ENCODE data around the gene MEGF11.

Gene MEGF11

GRCh38 chr15:66221126-66221525 lies 32.4 kb downstream of the MEGF11 start:
- in situ Hi-C loops (cut with MboI; ENCODE audit: low sequenced_read_pairs): no loop called here

DNA sequence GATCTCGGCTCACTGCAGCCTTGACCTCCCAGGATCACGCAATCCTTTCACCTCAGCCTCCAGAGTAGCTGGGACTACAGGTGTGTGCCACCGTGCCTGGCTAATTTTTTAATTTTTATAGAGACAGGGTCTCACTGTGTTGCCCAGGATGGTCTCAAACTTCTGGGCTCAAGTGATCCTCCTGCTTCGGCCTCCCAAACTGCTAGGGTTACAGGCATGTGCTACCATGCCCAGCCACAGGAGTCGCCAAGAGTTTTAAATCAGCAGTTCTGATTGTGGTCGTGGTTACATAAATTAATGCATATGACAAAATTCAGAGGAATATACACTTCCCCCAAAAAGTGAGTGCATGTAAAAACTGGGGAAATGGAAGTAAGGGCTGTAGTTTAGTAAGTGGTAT lies 32.9 kb downstream of the MEGF11 start:
- in situ Hi-C loops (cut with MboI; ENCODE audit: low sequenced_read_pairs): no loop called here

- in situ Hi-C loops (cut with MboI; ENCODE audit: low sequenced_read_pairs): no loop called here
Observed at GRCh38 chr15:66219339-66219738, 34.2 kb downstream of the MEGF11 start.

GRCh38 chr15:66216806-66217205 lies 36.7 kb downstream of the MEGF11 start:
- in situ Hi-C loops (cut with MboI; ENCODE audit: low sequenced_read_pairs): no loop called here

DNA sequence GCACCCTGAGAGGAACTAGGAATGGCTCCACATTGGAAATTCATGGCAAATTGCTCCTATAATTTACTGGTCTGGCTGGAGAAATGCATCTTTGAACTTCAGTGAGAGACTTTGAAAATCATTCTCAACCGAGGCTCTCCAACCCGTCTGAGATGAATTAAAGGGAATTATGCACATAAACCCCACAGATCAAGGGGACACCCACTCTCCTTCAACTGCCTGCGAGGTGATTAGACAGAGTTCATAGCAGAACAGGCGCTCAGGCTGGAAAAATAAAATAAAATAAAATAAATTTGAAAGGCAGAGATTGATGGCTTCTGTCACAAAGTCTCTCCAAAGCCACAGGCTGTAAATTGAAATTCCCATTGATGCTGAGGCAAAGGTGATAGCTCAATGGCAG lies 37.7 kb downstream of the MEGF11 start:
- in situ Hi-C loops (cut with MboI; ENCODE audit: low sequenced_read_pairs): no loop called here

DNA sequence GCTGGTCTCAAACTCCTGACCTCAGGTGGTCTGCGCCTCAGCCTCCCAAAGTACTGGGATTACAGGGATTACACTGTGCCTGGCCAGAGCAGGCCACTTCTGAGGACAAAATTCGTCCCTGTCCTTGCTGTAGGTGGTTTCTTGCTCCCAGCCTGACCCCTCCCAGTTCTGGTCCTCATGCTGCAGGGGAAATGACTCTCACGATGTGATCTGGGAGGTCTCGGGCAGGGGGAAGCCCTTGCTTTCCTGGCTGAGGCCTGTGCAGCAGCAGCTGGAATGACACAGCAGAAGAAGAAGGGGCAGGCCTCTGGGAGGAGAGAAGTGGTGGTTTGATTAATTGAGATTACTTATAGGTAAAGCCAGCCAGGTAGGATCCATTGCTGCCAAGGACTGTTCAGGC lies 39.3 kb downstream of the MEGF11 start:
- in situ Hi-C loops (cut with MboI; ENCODE audit: low sequenced_read_pairs): no loop called here

- in situ Hi-C loops (cut with MboI; ENCODE audit: low sequenced_read_pairs): no loop called here
Observed at GRCh38 chr15:66212563-66212921, 41.0 kb downstream of the MEGF11 start.

DNA sequence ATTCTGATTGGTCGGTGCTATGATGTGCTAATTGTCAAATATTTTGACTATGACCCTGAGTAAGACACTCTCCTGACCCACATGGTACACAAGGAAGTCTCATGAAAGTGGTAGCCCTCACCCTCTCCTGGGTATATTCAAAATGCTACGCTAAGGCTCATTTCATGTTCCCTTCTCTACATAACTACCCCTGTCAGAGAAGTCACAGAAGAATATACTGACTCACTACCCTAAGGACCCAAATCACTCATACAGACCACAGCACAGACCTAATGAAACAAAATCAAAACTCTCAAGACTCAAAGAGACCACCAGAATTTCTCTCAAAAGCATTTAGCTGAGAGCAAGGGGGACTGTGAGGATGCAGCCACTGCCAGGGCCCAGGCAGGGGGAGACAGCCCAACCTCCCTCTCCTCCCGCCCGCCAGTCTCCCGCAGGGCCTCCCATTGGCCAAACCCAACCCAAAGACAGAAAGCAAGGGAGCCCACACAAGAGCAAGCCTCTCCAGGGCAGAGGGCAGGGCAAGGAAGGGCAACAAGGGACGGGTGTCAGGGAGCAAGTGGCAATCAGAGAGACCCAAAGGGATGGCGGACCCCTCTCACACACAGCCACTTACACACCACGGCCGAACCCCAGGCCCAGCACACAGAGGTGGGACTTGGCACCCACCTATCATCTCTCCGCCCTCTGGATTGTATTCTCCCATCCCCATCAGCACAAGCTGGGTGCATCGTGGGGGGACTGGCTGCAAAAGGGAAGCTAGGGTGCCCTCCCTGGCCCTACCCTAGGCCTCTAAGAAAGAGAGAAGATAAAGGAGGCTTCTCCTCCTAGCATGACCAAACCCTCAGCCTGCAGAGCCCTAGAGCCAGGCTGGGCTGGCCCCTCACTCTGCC lies 41.6 kb downstream of the MEGF11 start:
- in situ Hi-C loops (cut with MboI; ENCODE audit: low sequenced_read_pairs): no loop called here

- in situ Hi-C loops (cut with MboI; ENCODE audit: low sequenced_read_pairs): no loop called here
Observed at GRCh38 chr15:66210684-66211083, 42.9 kb downstream of the MEGF11 start.

GRCh38 chr15:66198757-66199156 lies 54.8 kb downstream of the MEGF11 start:
- in situ Hi-C loops (cut with MboI; ENCODE audit: low sequenced_read_pairs): no loop called here

DNA sequence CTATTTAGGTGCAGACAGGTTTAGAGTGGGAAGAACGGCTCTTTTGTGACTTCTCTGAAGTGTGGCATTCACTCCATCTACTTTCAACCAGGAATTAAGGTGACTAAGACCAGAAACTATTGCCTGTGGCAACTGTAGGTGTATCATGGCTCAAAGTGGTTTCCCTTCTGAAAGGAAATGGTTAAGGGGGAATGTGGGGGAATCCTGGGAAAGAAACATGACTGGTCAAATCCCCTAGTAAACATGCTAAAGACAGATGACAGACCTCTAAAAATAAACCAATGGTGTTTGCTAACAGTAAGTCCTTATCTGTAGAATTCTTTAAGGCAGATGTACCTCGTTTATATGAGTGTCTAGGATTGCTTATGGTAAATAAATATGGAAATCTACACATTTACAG lies 56.9 kb downstream of the MEGF11 start:
- in situ Hi-C loops (cut with MboI; ENCODE audit: low sequenced_read_pairs): no loop called here

DNA sequence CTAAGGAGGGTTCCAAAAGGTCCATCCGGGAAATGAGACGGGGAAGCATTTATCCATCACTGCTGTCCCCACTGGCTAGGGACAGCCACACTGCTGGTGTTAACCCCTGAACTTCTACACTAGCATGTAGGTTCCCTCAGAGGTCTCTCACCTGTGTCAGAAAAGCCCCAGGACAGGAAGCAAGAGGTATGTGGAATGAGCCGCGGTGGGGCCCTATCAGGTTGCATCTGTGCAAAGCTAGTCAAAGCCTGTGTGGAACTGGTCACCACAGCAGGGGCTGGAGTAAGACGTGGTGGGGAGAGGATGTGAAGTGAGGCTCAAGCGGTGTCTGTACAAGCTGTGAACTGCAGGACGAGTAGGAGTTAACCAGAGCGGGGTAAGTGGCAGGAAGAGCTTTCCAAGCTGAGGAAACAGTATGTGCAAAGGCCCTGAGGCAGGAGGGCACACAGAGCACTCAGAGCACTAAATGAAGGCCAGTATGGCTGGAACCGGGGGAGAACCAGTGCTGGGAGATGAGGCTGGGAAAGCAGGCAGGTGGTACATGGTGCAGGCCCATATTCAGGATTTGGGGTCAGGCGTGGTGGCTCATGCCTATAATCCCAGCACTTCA lies 57.8 kb downstream of the MEGF11 start:
- in situ Hi-C loops (cut with MboI; ENCODE audit: low sequenced_read_pairs): no loop called here

DNA sequence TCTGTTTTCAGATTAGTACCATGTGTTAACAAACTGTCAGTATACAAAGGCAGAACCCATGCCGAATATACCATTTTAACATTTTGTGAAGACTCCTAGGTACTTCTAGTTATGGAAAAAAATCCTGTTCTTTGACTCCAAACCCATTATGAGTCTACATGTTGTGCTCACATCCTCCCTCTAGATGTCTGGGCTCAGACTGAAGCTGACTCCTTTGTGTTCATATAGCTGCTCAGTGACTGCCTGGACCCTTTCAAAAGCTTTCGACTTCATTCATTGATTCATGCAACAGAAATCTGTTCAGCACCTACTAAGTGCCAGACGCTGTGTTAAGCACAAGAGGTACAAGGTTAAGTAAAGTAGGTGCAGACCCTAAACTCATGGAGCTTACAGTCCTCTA lies 60.5 kb downstream of the MEGF11 start:
- in situ Hi-C loops (cut with MboI; ENCODE audit: low sequenced_read_pairs): no loop called here

GRCh38 chr15:66190746-66191145 lies 62.8 kb downstream of the MEGF11 start:
- in situ Hi-C loops (cut with MboI; ENCODE audit: low sequenced_read_pairs): no loop called here

GRCh38 chr15:66189291-66189690 lies 64.3 kb downstream of the MEGF11 start:
- in situ Hi-C loops (cut with MboI; ENCODE audit: low sequenced_read_pairs): no loop called here

GRCh38 chr15:66188464-66188863 lies 65.1 kb downstream of the MEGF11 start:
- in situ Hi-C loops (cut with MboI; ENCODE audit: low sequenced_read_pairs): no loop called here

DNA sequence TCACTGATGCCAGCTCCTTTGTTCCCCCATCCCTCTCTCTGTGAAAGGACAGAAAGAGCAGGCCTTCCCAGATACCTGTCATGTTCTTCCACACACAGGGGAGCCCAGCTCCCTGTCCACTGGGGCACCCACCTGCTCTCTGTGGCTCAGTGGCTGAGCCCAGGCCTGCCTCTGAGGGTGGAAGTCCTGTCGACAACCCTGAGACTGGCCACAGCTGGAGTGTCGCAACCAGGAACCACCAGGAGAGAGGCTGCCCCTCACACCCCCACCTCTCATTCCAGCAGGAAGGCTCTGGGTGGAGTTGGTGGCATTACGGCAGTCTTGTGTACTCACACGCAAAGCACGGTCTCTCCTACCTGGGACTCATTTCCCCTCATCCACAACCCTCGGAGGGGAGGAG lies 66.3 kb downstream of the MEGF11 start:
- in situ Hi-C loops (cut with MboI; ENCODE audit: low sequenced_read_pairs): no loop called here

DNA sequence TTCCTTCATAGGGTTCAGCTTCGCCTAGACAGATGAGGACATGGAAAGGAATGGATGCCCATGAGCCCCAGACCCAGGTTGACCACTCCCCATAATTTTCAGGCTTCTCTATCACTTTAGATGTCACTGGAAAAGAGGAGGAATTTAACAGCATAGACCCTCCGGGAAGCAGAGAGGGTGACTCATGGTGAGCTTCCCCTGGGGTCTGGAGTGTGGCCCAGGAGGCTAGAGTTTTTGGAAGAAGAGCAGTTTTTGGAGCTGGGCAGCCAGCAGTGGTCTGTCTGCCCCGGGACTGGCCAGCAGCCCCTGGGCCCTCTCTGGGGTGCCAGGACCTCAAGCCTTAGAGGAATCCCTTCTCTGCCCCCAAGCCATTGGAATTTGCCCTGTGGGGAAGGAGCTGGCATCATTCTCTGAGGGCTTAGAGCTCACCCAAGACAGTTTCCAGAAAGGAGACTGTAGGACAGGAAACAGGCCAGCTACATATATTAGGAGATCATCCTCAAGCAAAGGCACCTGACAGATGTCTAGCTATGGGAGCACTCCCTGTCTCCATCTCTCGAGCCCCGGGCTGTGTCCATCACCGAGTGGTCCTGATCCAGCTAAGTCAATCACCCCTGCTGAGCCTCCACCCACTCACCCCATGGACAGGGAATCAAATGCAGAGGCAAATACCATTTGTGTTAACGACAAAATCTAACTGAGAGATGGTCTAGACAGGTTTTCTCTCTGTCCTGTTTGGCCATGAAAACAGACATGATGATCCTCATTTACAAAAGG lies 67.3 kb downstream of the MEGF11 start:
- in situ Hi-C loops (cut with MboI; ENCODE audit: low sequenced_read_pairs): no loop called here

DNA sequence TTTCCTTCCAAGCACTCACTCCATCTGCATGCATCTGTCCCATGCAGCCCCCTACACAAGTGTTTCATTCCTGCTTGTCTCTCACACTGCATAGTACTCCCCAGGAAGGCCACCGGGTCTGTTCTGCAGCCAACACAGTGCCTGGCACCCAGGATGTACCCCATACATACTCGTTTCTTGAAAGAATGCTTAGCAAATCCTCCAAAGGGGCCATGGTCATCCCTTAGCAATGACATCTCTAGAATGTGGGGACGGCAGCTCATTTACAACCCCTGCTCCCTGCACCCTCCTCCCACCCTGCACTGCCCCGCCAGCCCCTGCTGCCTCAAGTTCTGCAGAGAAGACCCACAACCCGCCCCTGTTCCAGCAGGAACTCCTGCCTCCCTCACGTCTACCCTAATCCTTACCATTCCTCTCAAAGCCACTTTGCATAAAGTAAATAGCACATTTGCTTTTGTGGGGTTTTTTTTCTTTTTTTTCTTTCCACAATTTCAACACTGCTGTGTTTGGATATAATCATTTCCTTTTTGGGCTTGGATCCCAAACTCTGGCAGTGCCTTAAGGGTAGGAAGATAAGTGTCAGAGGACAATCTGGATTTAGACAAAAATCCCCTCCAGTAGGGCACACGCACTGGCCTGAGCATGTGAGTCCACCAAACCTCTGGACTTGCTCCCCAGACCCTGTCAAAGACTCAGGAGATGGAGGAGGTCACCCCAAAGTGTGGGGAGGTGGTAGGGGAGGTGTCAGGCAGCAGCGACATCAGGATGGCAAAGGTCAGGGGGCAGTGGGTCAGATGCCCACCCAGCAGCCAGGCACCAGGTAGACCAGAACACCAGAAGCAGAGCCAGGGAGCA lies 68.4 kb downstream of the MEGF11 start:
- in situ Hi-C loops (cut with MboI; ENCODE audit: low sequenced_read_pairs): no loop called here

DNA sequence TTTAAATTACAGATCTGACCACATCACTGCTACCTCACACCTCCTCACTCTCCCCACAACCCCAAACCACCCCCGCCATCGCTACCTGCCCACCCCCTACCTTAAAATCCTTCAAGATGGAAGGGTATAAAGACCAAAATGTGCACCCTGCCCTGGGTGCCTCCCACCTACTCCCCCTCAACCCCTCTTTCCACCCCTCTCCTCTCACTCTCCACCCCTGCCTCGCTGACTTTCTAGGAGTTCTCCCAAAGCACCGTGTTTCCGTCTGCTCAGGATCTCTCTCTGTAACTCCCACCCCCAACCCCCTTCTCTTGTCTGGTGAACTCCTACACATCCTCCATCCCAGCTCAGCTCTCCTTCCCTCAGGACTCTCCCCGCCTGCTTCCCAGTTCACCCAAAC lies 69.1 kb downstream of the MEGF11 start:
- in situ Hi-C loops (cut with MboI; ENCODE audit: low sequenced_read_pairs): no loop called here

GRCh38 chr15:66180531-66181097 lies 72.9 kb downstream of the MEGF11 start:
- in situ Hi-C loops (cut with MboI; ENCODE audit: low sequenced_read_pairs): no loop called here
